Measurements from ENCODE around the gene PNMA8A. TPM values are rescaled to one million over a fixed set of nuclear protein-coding genes. Genes with fewer than 3 reads are reported as not detected.

PNMA8A gene
- 1 to 10 TPM; 1.6 to 5.4 (median 4.0) TPM for total RNA-seq

- H3K4me1 ChIP-seq = peaks cover 0 to 17% (median 6%) of the 10 kb centered on the region in 3 donors
- peak within 1 kb of the TSS; percentile 32 to 51 for H3K4me3 ChIP-seq
- peak in 1 of 4 experiments; percentile 21 for TF ChIP-seq CTCF (IDR thresholded peaks at IDR 0.05)
- TF ChIP-seq POLR2AphosphoS5 (IDR thresholded peaks at IDR 0.05) = no peak
- 0 to 18% methylated on average over 3 to 6 of the region's 57 CpGs for WGBS, 2 donors (ENCODE audit: low coverage in 1 of 2)
- no peaks in the 10 kb centered on the region for H3K9me3 ChIP-seq
- no peaks in the 10 kb centered on the region for H3K36me3 ChIP-seq
- H3K27me3 ChIP-seq = peaks cover 16% of the 10 kb centered on the region
- H3K27ac ChIP-seq = peak within 1 kb of the TSS; percentile 7 to 77 (median 66)
- ATAC-seq = peak; percentile 87
Observed at GRCh38 chr19:46471116-46471733, at the start of gene PNMA8A. Gene PNMA8A, minus strand, starts transcription at chr19:46471563. Its CDS starts 528 bp downstream, at chr19:46471035.

GRCh38 chr19:46520616-46521015 lies 49.3 kb upstream of the PNMA8A start:
- TF ChIP-seq POLR2AphosphoS5 (IDR thresholded peaks at IDR 0.05) (no peak), CTCF (IDR thresholded peaks at IDR 0.05) (no peak), POLR2A (IDR thresholded peaks at IDR 0.05) (no peak), EP300 (IDR thresholded peaks at IDR 0.05) (no peak)
- ATAC-seq = no peak
- WGBS, 2 donors (ENCODE audit: low coverage in 1 of 2) = 88 to 89% methylated on average over 4 of the region's 6 CpGs

GRCh38 chr19:46517471-46517870 lies 46.1 kb upstream of the PNMA8A start:
- H3K4me3 ChIP-seq = no peak overlapping the region
- no peaks in the 10 kb centered on the region for H3K36me3 ChIP-seq
- no peak overlapping the region for H3K27ac ChIP-seq
- H3K4me1 ChIP-seq = peaks cover 0 to 12% (median 5%) of the 10 kb centered on the region in 3 donors
- TF ChIP-seq POLR2A (IDR thresholded peaks at IDR 0.05) (no peak), POLR2AphosphoS5 (IDR thresholded peaks at IDR 0.05) (no peak), EP300 (IDR thresholded peaks at IDR 0.05) (no peak), CTCF (IDR thresholded peaks at IDR 0.05) (no peak)
- no peaks in the 10 kb centered on the region for H3K9me3 ChIP-seq
- WGBS, 2 donors (ENCODE audit: low coverage in 1 of 2) = 83% methylated on average over 1 of the region's 6 CpGs; no CpG with 5 or more reads in 1 of the 2 donors
- H3K27me3 ChIP-seq = peaks cover 26% of the 10 kb centered on the region
- no peak for ATAC-seq

More at GRCh38 chr19:46520616-46521015, 49.3 kb upstream of the PNMA8A start:
- Histone ChIP-seq H3K4me1 (peaks cover 0 to 4% (median 0%) of the 10 kb centered on the region in 3 donors), H3K27ac (no peak overlapping the region), H3K4me3 (no peak overlapping the region), H3K27me3 (peaks cover 6% of the 10 kb centered on the region), H3K36me3 (no peaks in the 10 kb centered on the region), H3K9me3 (no peaks in the 10 kb centered on the region)

GRCh38 chr19:46515879-46516350 lies 44.6 kb upstream of the PNMA8A start:
- peaks cover 0 to 12% (median 5%) of the 10 kb centered on the region in 3 donors for H3K4me1 ChIP-seq
- peaks cover 26% of the 10 kb centered on the region for H3K27me3 ChIP-seq
- H3K9me3 ChIP-seq = peaks cover 0 to 14% (median 0%) of the 10 kb centered on the region in 3 donors
- no peak overlapping the region for H3K27ac ChIP-seq
- no peak overlapping the region for H3K4me3 ChIP-seq
- ATAC-seq = no peak
- 22% methylated on average over 6 of the region's 6 CpGs; no CpG with 5 or more reads in 1 of the 2 donors for WGBS, 2 donors (ENCODE audit: low coverage in 1 of 2)
- no peaks in the 10 kb centered on the region for H3K36me3 ChIP-seq
- TF ChIP-seq POLR2A (IDR thresholded peaks at IDR 0.05) = no peak
- no peak for TF ChIP-seq POLR2AphosphoS5 (IDR thresholded peaks at IDR 0.05)
- peak in 3 of 4 experiments; percentile 47 to 67 (median 61) for TF ChIP-seq CTCF (IDR thresholded peaks at IDR 0.05)
- TF ChIP-seq EP300 (IDR thresholded peaks at IDR 0.05) = no peak

- TF ChIP-seq POLR2AphosphoS5 (IDR thresholded peaks at IDR 0.05) = no peak
- TF ChIP-seq CTCF (IDR thresholded peaks at IDR 0.05) = no peak
- no peak for TF ChIP-seq EP300 (IDR thresholded peaks at IDR 0.05)
- no peak for ATAC-seq
- Histone ChIP-seq H3K36me3 (no peaks in the 10 kb centered on the region), H3K27ac (no peak overlapping the region), H3K4me3 (no peak overlapping the region), H3K27me3 (peaks cover 26% of the 10 kb centered on the region), H3K9me3 (peaks cover 0 to 14% (median 0%) of the 10 kb centered on the region in 3 donors), H3K4me1 (peaks cover 0 to 12% (median 5%) of the 10 kb centered on the region in 3 donors)
- 60 to 70% methylated on average over 2 of the region's 3 CpGs for WGBS, 2 donors (ENCODE audit: low coverage in 1 of 2)
Observed at GRCh38 chr19:46515290-46515609, 43.9 kb upstream of the PNMA8A start.
